GM23338 (cell line): ENCODE results near the gene HGS. TPM values are rescaled to one million over a fixed set of nuclear protein-coding genes. Genes with fewer than 3 reads are reported as not detected.

Experiments
- ATAC-seq: fragments of 200-7000 bp; cut with Tn5 transposase; 3 replicates; pipeline ENCODE4 v1.9.1; 2020
- DNase-seq: peaks from one replicate; pipeline ENCODE4 v3.0.0-alpha.2; 2015; ENCODE audit warnings: low spot score
- H2AFZ ChIP-seq: fragments of 200-600 bp; sonication (generic); 2 replicates; pipeline ENCODE4 v1.8.0; 2016; ENCODE audit warnings: antibody characterized with exemption, mild to moderate bottlenecking, moderate library complexity
- H3F3A ChIP-seq: fragments of 200-600 bp; sonication (generic); replicated peaks from 2 replicates; pipeline ENCODE4 v1.8.0; 2017; ENCODE audit warnings: antibody characterized with exemption, mixed run types, low read depth
- H3K27ac ChIP-seq: fragments of 200-600 bp; sonication (generic); 2 replicates; pipeline ENCODE4 v1.6.1; 2016; ENCODE audit warnings: low read depth
- H3K27me3 ChIP-seq: fragments of 200-600 bp; sonication (generic); 2 replicates; pipeline ENCODE4 v1.8.0; 2016; ENCODE audit warnings: mild to moderate bottlenecking, mixed run types, moderate library complexity; ENCODE audit not compliant: insufficient read depth
- H3K36me3 ChIP-seq: fragments of 200-600 bp; sonication (generic); 2 replicates; pipeline ENCODE4 v1.8.0; 2016; ENCODE audit warnings: mild to moderate bottlenecking; ENCODE audit not compliant: insufficient read depth
- H3K4me1 ChIP-seq: fragments of 200-600 bp; sonication (generic); 2 replicates; pipeline ENCODE4 v1.8.0; 2016; ENCODE audit warnings: mild to moderate bottlenecking, moderate library complexity; ENCODE audit not compliant: insufficient read depth
- H3K4me2 ChIP-seq: fragments of 200-600 bp; sonication (generic); 2 replicates; pipeline ENCODE4 v1.7.1; 2017; ENCODE audit warnings: mixed run types
- H3K4me3 ChIP-seq: fragments of 200-600 bp; sonication (generic); 2 replicates; pipeline ENCODE4 v1.6.1; 2016; ENCODE audit warnings: mixed run types
- H3K79me2 ChIP-seq: fragments of 200-600 bp; sonication (generic); replicated peaks from 2 replicates; pipeline ENCODE4 v1.8.0; 2017; ENCODE audit warnings: mild to moderate bottlenecking; ENCODE audit not compliant: insufficient read depth
- H3K9me2 ChIP-seq: fragments of 200-600 bp; sonication (generic); 2 replicates; pipeline ENCODE4 v1.8.0; 2017; ENCODE audit not compliant: insufficient read depth
- H4K20me1 ChIP-seq: fragments of 200-600 bp; sonication (generic); replicated peaks from 2 replicates; pipeline ENCODE4 v1.8.0; 2017; ENCODE audit warnings: mild to moderate bottlenecking; ENCODE audit not compliant: insufficient read depth
- H3K27ac Mint-ChIP-seq: 2 replicates; pipeline ENCODE4 v1.8.0; 2020; ENCODE audit warnings: inconsistent platforms, mild to moderate bottlenecking, moderate library complexity, mixed read lengths
- H3K27me3 Mint-ChIP-seq: 3 replicates; pipeline ENCODE4 v1.8.0; 2022; ENCODE audit warnings: low read depth, mild to moderate bottlenecking, moderate library complexity, mixed read lengths, inconsistent platforms; ENCODE audit not compliant: insufficient read depth, poor library complexity
- H3K36me3 Mint-ChIP-seq: 3 replicates; pipeline ENCODE4 v1.8.0; 2021; ENCODE audit warnings: low read depth, mild to moderate bottlenecking, inconsistent platforms, moderate library complexity, mixed read lengths
- H3K4me1 Mint-ChIP-seq: 3 replicates; pipeline ENCODE4 v1.8.0; 2020; ENCODE audit warnings: mild to moderate bottlenecking, inconsistent platforms, mixed read lengths
- H3K4me3 Mint-ChIP-seq: 3 replicates; pipeline ENCODE4 v1.8.0; 2021; ENCODE audit warnings: moderate library complexity, mild to moderate bottlenecking, inconsistent platforms, mixed read lengths
- H3K9me3 Mint-ChIP-seq: 3 replicates; pipeline ENCODE4 v1.8.0; 2020; ENCODE audit warnings: moderate library complexity, mild to moderate bottlenecking, inconsistent platforms, mixed read lengths
- CREB1 ChIP-seq: fragments of 250-450 bp; sonication (Bioruptor Pico); IDR thresholded peaks from 2 replicates; pipeline ENCODE4 v1.5.0; 2020; ENCODE audit warnings: low read depth, mild to moderate bottlenecking, moderate library complexity
- EZH2 ChIP-seq: fragments of 200-600 bp; sonication (generic); IDR thresholded peaks from one replicate; pipeline ENCODE4 v1.8.0; 2017; ENCODE audit warnings: antibody characterized with exemption, mild to moderate bottlenecking, low read depth; ENCODE audit not compliant: unreplicated experiment
- EZH2phosphoT487 ChIP-seq: fragments of 200-600 bp; sonication (generic); IDR thresholded peaks from one replicate; pipeline ENCODE4 v1.8.1; 2018; ENCODE audit warnings: antibody characterized with exemption; ENCODE audit not compliant: unreplicated experiment
- JUNB ChIP-seq: IDR thresholded peaks from one replicate; pipeline ENCODE4 v1.6.1; 2016; ENCODE audit warnings: antibody characterized with exemption; ENCODE audit not compliant: unreplicated experiment
- NANOG ChIP-seq: IDR thresholded peaks from 2 replicates; pipeline ENCODE4 v1.6.1; 2016; ENCODE audit warnings: antibody characterized with exemption, borderline replicate concordance
- POLR2AphosphoS5 ChIP-seq: IDR thresholded peaks from 2 replicates; pipeline ENCODE4 v1.6.1; 2016; ENCODE audit warnings: antibody characterized with exemption, low read depth
- REST ChIP-seq: IDR thresholded peaks from one replicate; pipeline ENCODE4 v1.6.1; 2018; ENCODE audit warnings: antibody characterized with exemption; ENCODE audit not compliant: unreplicated experiment
- STAT1 ChIP-seq: IDR thresholded peaks from one replicate; pipeline ENCODE4 v1.6.1; 2016; ENCODE audit warnings: antibody characterized with exemption; ENCODE audit not compliant: unreplicated experiment
- ZNF114 ChIP-seq: fragments of 250-450 bp; sonication (Bioruptor Pico); IDR thresholded peaks from 2 replicates; pipeline ENCODE4 v1.5.0; 2020; ENCODE audit warnings: mild to moderate bottlenecking, moderate library complexity
- ZNF331 ChIP-seq: fragments of 250-450 bp; sonication (Bioruptor Pico); IDR thresholded peaks from 2 replicates; pipeline ENCODE4 v1.5.0; 2020; ENCODE audit warnings: low read depth, mild to moderate bottlenecking, moderate library complexity
- polyA plus RNA-seq: library from polyadenylated mRNA; unstranded; fragments of >200 nt; fragmentation: Nextera tagmentation; extraction: Ambion mirVana; gene quantifications from 2 replicates; pipeline ENCODE4 v1.2.1, GENCODE V29; 2016
- total RNA-seq: library from RNA; depleted of rRNA; stranded (reverse); fragments of >200 nt; shearing (Covaris generic); gene quantifications from 2 replicates; pipeline ENCODE4 v1.2.3, GENCODE V29; 2014
- TF ChIP-seq, protein P1 (sequence below): IDR thresholded peaks from 2 replicates; pipeline ENCODE4 v1.6.1; 2016; ENCODE audit warnings: antibody characterized with exemption
- TF ChIP-seq, protein P2 (sequence below), 2 experiments: fragments of 200-600 bp in 1 of 2; sonication (generic) in 1 of 2; conservative IDR thresholded peaks; 2 replicates each; pipeline versions ENCODE4 v1.5.1 to v1.6.1; 2016 to 2017; ENCODE audit warnings: antibody characterized with exemption in 2 of 2, low read depth in 2 of 2, mild to moderate bottlenecking in 2 of 2, moderate library complexity in 1 of 2
- TF ChIP-seq, protein P3 (sequence below): fragments of 250-450 bp; sonication (Bioruptor Pico); IDR thresholded peaks from 2 replicates; pipeline ENCODE4 v1.5.0; 2020; ENCODE audit warnings: mild to moderate bottlenecking, moderate library complexity

Gene HGS
- total and polyA plus RNA-seq, 2 experiments from 2014 or later = 59.0 to 90.2 TPM

- Histone ChIP-seq H3K27me3 (no peaks in the 10 kb centered on the region), H3K36me3 (no peaks in the 10 kb centered on the region), H3K9me2 (no peaks in the 10 kb centered on the region), H3K4me3 (no peak overlapping the region), H3F3A (0 out of 2 replicates have a peak, but pooled peaks cover 11% of the 10 kb centered on the region), H4K20me1 (peaks cover 4% of the 10 kb centered on the region; the same call in 1 of the 2 replicates), H2AFZ (no peak overlapping the region), H3K79me2 (peaks cover 16% of the 10 kb centered on the region), H3K4me2 (no peak overlapping the region), H3K27ac (no peak overlapping the region), H3K4me1 (no peaks in the 10 kb centered on the region)
- Mint-ChIP-seq H3K4me3 (no peak overlapping the region), H3K27ac (no peak overlapping the region), H3K9me3 (no peaks in the 10 kb centered on the region), H3K27me3 (peaks cover 8% of the 10 kb centered on the region), H3K36me3 (peaks cover 45% of the 10 kb centered on the region), H3K4me1 (no peaks in the 10 kb centered on the region; the same call in 2 of the 3 replicates)
- TF ChIP-seq, protein P1, sequence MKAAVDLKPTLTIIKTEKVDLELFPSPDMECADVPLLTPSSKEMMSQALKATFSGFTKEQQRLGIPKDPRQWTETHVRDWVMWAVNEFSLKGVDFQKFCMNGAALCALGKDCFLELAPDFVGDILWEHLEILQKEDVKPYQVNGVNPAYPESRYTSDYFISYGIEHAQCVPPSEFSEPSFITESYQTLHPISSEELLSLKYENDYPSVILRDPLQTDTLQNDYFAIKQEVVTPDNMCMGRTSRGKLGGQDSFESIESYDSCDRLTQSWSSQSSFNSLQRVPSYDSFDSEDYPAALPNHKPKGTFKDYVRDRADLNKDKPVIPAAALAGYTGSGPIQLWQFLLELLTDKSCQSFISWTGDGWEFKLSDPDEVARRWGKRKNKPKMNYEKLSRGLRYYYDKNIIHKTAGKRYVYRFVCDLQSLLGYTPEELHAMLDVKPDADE = no peak
- TF ChIP-seq STAT1 (no peak), EZH2 (no peak), ZNF114 (CRISPR knock-in tag) (no peak), EZH2phosphoT487 (no peak), REST (no peak), CREB1 (CRISPR knock-in tag) (no peak), ZNF331 (CRISPR knock-in tag) (no peak), NANOG (no peak), JUNB (no peak), POLR2AphosphoS5 (no peak)
- TF ChIP-seq, protein P2, sequence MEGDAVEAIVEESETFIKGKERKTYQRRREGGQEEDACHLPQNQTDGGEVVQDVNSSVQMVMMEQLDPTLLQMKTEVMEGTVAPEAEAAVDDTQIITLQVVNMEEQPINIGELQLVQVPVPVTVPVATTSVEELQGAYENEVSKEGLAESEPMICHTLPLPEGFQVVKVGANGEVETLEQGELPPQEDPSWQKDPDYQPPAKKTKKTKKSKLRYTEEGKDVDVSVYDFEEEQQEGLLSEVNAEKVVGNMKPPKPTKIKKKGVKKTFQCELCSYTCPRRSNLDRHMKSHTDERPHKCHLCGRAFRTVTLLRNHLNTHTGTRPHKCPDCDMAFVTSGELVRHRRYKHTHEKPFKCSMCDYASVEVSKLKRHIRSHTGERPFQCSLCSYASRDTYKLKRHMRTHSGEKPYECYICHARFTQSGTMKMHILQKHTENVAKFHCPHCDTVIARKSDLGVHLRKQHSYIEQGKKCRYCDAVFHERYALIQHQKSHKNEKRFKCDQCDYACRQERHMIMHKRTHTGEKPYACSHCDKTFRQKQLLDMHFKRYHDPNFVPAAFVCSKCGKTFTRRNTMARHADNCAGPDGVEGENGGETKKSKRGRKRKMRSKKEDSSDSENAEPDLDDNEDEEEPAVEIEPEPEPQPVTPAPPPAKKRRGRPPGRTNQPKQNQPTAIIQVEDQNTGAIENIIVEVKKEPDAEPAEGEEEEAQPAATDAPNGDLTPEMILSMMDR (conservative IDR thresholded peaks at IDR 0.05; ENCODE audit: low read depth in 2 of 2) = no peak
- TF ChIP-seq, protein P3, sequence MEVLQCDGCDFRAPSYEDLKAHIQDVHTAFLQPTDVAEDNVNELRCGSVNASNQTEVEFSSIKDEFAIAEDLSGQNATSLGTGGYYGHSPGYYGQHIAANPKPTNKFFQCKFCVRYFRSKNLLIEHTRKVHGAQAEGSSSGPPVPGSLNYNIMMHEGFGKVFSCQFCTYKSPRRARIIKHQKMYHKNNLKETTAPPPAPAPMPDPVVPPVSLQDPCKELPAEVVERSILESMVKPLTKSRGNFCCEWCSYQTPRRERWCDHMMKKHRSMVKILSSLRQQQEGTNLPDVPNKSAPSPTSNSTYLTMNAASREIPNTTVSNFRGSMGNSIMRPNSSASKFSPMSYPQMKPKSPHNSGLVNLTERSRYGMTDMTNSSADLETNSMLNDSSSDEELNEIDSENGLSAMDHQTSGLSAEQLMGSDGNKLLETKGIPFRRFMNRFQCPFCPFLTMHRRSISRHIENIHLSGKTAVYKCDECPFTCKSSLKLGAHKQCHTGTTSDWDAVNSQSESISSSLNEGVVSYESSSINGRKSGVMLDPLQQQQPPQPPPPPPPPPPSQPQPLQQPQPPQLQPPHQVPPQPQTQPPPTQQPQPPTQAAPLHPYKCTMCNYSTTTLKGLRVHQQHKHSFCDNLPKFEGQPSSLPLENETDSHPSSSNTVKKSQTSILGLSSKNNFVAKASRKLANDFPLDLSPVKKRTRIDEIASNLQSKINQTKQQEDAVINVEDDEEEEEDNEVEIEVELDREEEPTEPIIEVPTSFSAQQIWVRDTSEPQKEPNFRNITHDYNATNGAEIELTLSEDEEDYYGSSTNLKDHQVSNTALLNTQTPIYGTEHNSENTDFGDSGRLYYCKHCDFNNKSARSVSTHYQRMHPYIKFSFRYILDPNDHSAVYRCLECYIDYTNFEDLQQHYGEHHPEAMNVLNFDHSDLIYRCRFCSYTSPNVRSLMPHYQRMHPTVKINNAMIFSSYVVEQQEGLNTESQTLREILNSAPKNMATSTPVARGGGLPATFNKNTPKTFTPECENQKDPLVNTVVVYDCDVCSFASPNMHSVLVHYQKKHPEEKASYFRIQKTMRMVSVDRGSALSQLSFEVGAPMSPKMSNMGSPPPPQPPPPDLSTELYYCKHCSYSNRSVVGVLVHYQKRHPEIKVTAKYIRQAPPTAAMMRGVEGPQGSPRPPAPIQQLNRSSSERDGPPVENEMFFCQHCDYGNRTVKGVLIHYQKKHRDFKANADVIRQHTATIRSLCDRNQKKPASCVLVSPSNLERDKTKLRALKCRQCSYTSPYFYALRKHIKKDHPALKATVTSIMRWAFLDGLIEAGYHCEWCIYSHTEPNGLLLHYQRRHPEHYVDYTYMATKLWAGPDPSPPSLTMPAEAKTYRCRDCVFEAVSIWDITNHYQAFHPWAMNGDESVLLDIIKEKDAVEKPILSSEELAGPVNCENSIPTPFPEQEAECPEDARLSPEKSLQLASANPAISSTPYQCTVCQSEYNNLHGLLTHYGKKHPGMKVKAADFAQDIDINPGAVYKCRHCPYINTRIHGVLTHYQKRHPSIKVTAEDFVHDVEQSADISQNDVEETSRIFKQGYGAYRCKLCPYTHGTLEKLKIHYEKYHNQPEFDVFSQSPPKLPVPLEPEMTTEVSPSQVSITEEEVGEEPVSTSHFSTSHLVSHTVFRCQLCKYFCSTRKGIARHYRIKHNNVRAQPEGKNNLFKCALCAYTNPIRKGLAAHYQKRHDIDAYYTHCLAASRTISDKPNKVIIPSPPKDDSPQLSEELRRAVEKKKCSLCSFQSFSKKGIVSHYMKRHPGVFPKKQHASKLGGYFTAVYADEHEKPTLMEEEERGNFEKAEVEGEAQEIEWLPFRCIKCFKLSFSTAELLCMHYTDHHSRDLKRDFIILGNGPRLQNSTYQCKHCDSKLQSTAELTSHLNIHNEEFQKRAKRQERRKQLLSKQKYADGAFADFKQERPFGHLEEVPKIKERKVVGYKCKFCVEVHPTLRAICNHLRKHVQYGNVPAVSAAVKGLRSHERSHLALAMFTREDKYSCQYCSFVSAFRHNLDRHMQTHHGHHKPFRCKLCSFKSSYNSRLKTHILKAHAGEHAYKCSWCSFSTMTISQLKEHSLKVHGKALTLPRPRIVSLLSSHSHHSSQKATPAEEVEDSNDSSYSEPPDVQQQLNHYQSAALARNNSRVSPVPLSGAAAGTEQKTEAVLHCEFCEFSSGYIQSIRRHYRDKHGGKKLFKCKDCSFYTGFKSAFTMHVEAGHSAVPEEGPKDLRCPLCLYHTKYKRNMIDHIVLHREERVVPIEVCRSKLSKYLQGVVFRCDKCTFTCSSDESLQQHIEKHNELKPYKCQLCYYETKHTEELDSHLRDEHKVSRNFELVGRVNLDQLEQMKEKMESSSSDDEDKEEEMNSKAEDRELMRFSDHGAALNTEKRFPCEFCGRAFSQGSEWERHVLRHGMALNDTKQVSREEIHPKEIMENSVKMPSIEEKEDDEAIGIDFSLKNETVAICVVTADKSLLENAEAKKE (CRISPR knock-in tag) = no peak
- ATAC-seq (no peak), DNase-seq (no peak)
Observed at GRCh38 chr17:81695211-81695610, 11.4 kb downstream of the HGS start.
